B cell (primary cell): Measurements from ENCODE around the gene CIT. TPM values are rescaled to one million over a fixed set of nuclear protein-coding genes. Genes with fewer than 3 reads are reported as not detected.

Experiments used
- ATAC-seq: fragments of 200-7000 bp; cut with Tn5 transposase; one replicate; pipeline ENCODE4 v1.10.0; 2021; ENCODE audit warnings: low read depth, mild to moderate bottlenecking, moderate number of reproducible peaks, moderate library complexity
- CTCF ChIA-PET: fragments of 350-600 bp; sonication (Branson Sonifier 250); formaldehyde crosslinking; loops from one replicate; lab custom pipeline; 2021; ENCODE audit warnings: antibody characterized with exemption, inconsistent platforms; lab: Charles Lee
- POLR2A ChIA-PET: fragments of 350-600 bp; sonication (Branson Sonifier 250); formaldehyde crosslinking; loops from one replicate; lab custom pipeline; 2021; ENCODE audit warnings: antibody characterized with exemption; lab: Charles Lee
- DNase-seq: peaks from one replicate; pipeline ENCODE4 v3.0.0; 2013
- H2AFZ ChIP-seq: 2 replicates; pipeline ENCODE4 v1.6.1; 2012; ENCODE audit warnings: mild to moderate bottlenecking, low read depth, low read length; ENCODE audit not compliant: insufficient read depth, poor library complexity, severe bottlenecking
- H3K27ac ChIP-seq, 2 donors: 1 replicate in 1 of 2; 2 replicates in 1 of 2; pipeline ENCODE4 v1.5.1; 2012 to 2013; ENCODE audit warnings: low read length in 2 of 2, mild to moderate bottlenecking in 2 of 2, moderate library complexity in 1 of 2
- H3K27me3 ChIP-seq, 4 experiments: fragments of 200-600 bp in 1 of 4; sonication (generic) in 1 of 4; replicated peaks in 1 of 4; 1 replicate in 2 of 4; 2 replicates in 2 of 4; pipeline versions ENCODE4 v1.6.1 to v1.7.0; 2013 to 2016; ENCODE audit warnings: low read length in 3 of 4, mild to moderate bottlenecking in 2 of 4, mixed read lengths in 1 of 4, moderate library complexity in 1 of 4; ENCODE audit not compliant: insufficient read depth in 4 of 4, control insufficient read depth in 3 of 4; ENCODE audit errors: control extremely low read depth in 1 of 4
- H3K36me3 ChIP-seq, 2 experiments: replicated peaks in 1 of 2; 1 replicate in 1 of 2; 2 replicates in 1 of 2; pipeline versions ENCODE4 v1.6.1 to v1.7.1; 2013; ENCODE audit warnings: low read length in 1 of 2; ENCODE audit not compliant: insufficient read depth in 2 of 2, control insufficient read depth in 1 of 2; ENCODE audit errors: control extremely low read depth in 1 of 2, extremely low read depth in 1 of 2
- H3K4me1 ChIP-seq, 2 donors: fragments of 200-600 bp in 1 of 2; sonication (generic) in 1 of 2; 1 replicate in 1 of 2; 2 replicates in 1 of 2; pipeline versions ENCODE4 v1.5.1 to v1.6.1; 2013 to 2017; ENCODE audit warnings: low read length in 2 of 2; ENCODE audit not compliant: control insufficient read depth in 2 of 2, insufficient read depth in 2 of 2
- H3K4me2 ChIP-seq: replicated peaks from 2 replicates; pipeline ENCODE3; 2012; ENCODE audit warnings: mild to moderate bottlenecking, low read depth, low read length; ENCODE audit not compliant: poor library complexity, severe bottlenecking
- H3K4me3 ChIP-seq, 5 experiments: fragments of 200-600 bp in 1 of 5; sonication (generic) in 1 of 5; 1 replicate in 3 of 5; 2 replicates in 2 of 5; pipeline versions ENCODE4 v1.5.1 to v1.7.0; 2011 to 2016; ENCODE audit warnings: low read length in 4 of 5, mild to moderate bottlenecking in 4 of 5, low read depth in 2 of 5, control low read depth in 1 of 5, moderate library complexity in 1 of 5; ENCODE audit not compliant: insufficient read depth in 1 of 5; ENCODE audit errors: control extremely low read depth in 1 of 5, extremely low read depth in 1 of 5
- H3K79me2 ChIP-seq: fragments of 200-600 bp; sonication (generic); one replicate; pipeline ENCODE4 v1.6.0; 2016; ENCODE audit warnings: low read length; ENCODE audit not compliant: control insufficient read depth, insufficient read depth
- H3K9ac ChIP-seq: fragments of 200-600 bp; sonication (generic); 2 replicates; pipeline ENCODE4 v1.6.1; 2017; ENCODE audit warnings: mild to moderate bottlenecking, low read length, moderate library complexity
- H3K9me3 ChIP-seq, 3 donors: one replicate each; pipeline versions ENCODE4 v1.6.1 to v1.7.1; 2013; ENCODE audit warnings: low read length in 2 of 3; ENCODE audit not compliant: control insufficient read depth in 2 of 3, insufficient read depth in 1 of 3; ENCODE audit errors: control extremely low read depth in 1 of 3
- H4K20me1 ChIP-seq: 2 replicates; pipeline ENCODE4 v1.6.0; 2012; ENCODE audit warnings: mild to moderate bottlenecking, low read length; ENCODE audit not compliant: insufficient read depth, control insufficient read depth, poor library complexity, severe bottlenecking
- H3K27ac Mint-ChIP-seq: one replicate; pipeline ENCODE4 v1.8.0; 2021; ENCODE audit warnings: mixed read lengths
- H3K27me3 Mint-ChIP-seq: one replicate; pipeline ENCODE4 v1.8.0; 2021; ENCODE audit warnings: mixed read lengths
- H3K4me1 Mint-ChIP-seq: one replicate; pipeline ENCODE4 v1.8.0; 2021; ENCODE audit warnings: mixed read lengths
- H3K4me3 Mint-ChIP-seq: one replicate; pipeline ENCODE4 v1.8.0; 2021; ENCODE audit warnings: mixed read lengths
- H3K9me3 Mint-ChIP-seq: one replicate; pipeline ENCODE4 v1.8.0; 2022; ENCODE audit warnings: mixed read lengths; ENCODE audit not compliant: insufficient read depth
- EZH2 ChIP-seq: IDR thresholded peaks from 2 replicates; pipeline ENCODE4 v1.6.1; 2012; ENCODE audit warnings: borderline replicate concordance, low read depth, mild to moderate bottlenecking, moderate library complexity, low read length; ENCODE audit not compliant: insufficient read depth, poor library complexity, severe bottlenecking
- WGBS: methylation state at CpG from one replicate; pipeline ENCODE4 v1.1.5; 2013; ENCODE audit warnings: missing lambda C conversion rate; ENCODE audit not compliant: insufficient coverage; 5-methylcytosine and 5-hydroxymethylcytosine counted together
- intact Hi-C: fragments of 100-400 bp; cut with micrococcal nuclease; formaldehyde crosslinking; loops from one replicate; pipeline ENCODE4 v1.10.0; 2022
- polyA plus RNA-seq: library from polyadenylated mRNA; depleted of rRNA; stranded (reverse); fragments of >200 nt; gene quantifications from 2 replicates; pipeline ENCODE4 v1.2.3, GENCODE V29; 2012
- total RNA-seq, 2 donors: library from RNA; stranded (reverse); fragments of 120-200 nt in 1 of 2; gene quantifications; 1 replicate in 1 of 2; 2 replicates in 1 of 2; pipeline versions ENCODE4 v1.2.3 to v1.2.4, GENCODE V29; 2013 to 2022
- TF ChIP-seq, protein P1 (sequence below): fragments of 200-600 bp; IDR thresholded peaks from one replicate; pipeline ENCODE4 v1.8.0; 2022; ENCODE audit warnings: antibody characterized with exemption, mild to moderate bottlenecking

Gene CIT
- total and polyA plus RNA-seq, 2 donors (not counting 1 experiment from before 2014, with no cell fraction given): 1.4 to 6.1 TPM

DNA sequence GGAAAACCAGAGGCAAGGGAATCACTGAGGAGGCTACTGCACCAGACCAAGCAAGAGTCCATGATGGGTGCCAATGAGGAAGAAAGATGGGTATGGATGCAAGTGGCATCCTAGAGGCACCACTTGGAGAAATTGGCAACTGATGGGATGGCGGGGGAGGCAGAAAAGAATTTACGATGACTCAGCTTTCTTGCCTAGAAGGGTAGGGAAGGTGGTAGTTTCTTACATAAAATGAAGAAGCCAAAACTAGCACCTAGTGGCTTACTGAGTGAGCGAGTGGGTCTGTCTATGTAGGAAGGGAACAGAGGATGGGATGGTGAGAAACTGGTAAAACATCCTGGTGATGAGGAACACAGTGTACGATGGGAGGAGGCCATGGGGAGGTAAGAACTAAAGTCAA lies 80.8 kb downstream of the CIT start:
- intact Hi-C loops: no loop called here
- ChIA-PET POLR2A (no interaction called here), CTCF (no interaction called here)
- H3K9me3 ChIP-seq: no peaks in the 10 kb centered on the region
- no peak overlapping the region for H3K4me3 ChIP-seq
- H3K27me3 ChIP-seq: no peaks in the 10 kb centered on the region
- H3K27me3 Mint-ChIP-seq: no peaks in the 10 kb centered on the region
- H3K27ac Mint-ChIP-seq: no peak overlapping the region
- TF ChIP-seq, protein P1, sequence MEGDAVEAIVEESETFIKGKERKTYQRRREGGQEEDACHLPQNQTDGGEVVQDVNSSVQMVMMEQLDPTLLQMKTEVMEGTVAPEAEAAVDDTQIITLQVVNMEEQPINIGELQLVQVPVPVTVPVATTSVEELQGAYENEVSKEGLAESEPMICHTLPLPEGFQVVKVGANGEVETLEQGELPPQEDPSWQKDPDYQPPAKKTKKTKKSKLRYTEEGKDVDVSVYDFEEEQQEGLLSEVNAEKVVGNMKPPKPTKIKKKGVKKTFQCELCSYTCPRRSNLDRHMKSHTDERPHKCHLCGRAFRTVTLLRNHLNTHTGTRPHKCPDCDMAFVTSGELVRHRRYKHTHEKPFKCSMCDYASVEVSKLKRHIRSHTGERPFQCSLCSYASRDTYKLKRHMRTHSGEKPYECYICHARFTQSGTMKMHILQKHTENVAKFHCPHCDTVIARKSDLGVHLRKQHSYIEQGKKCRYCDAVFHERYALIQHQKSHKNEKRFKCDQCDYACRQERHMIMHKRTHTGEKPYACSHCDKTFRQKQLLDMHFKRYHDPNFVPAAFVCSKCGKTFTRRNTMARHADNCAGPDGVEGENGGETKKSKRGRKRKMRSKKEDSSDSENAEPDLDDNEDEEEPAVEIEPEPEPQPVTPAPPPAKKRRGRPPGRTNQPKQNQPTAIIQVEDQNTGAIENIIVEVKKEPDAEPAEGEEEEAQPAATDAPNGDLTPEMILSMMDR: no peak
- no peak for TF ChIP-seq EZH2
- no peaks in the 10 kb centered on the region for H3K36me3 ChIP-seq
- H3K4me2 ChIP-seq: no peak overlapping the region
- no peak overlapping the region for H2AFZ ChIP-seq
- ATAC-seq (no peak), DNase-seq (no peak)
- no peaks in the 10 kb centered on the region for H3K9me3 Mint-ChIP-seq
- no peaks in the 10 kb centered on the region for H3K79me2 ChIP-seq
- no peak overlapping the region for H3K9ac ChIP-seq
- no peak overlapping the region for H3K27ac ChIP-seq
- no peaks in the 10 kb centered on the region for H3K4me1 ChIP-seq
- no peak overlapping the region for H3K4me3 Mint-ChIP-seq
- no peaks in the 10 kb centered on the region for H4K20me1 ChIP-seq
- no peaks in the 10 kb centered on the region for H3K4me1 Mint-ChIP-seq
- 100% methylated on average over 4 of the region's 4 CpGs for WGBS

DNA sequence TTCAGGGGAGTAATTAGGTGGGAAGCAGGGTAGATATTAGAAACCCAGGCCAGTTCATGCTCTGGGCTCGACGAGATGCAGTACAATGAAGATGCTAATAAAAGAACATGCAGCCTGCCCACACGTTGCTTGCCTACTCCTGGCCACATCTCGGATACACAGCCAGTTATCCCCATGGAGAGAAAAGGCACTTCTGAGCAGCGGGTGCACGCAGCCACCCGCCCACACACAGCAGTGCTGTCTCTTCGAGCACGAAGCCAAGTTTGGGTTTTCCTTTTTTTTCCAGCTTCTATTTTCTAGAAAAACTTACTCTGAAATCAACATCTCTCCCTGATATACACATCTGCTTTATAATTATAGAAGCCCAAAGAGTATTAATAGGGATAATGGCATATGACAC lies 85.7 kb downstream of the CIT start:
- ATAC-seq: no peak
- Histone ChIP-seq H3K9me3 (no peaks in the 10 kb centered on the region), H3K4me1 (no peaks in the 10 kb centered on the region), H2AFZ (no peak overlapping the region), H3K4me2 (no peak overlapping the region), H3K9ac (no peak overlapping the region), H3K36me3 (no peaks in the 10 kb centered on the region), H3K79me2 (no peaks in the 10 kb centered on the region), H3K27me3 (no peaks in the 10 kb centered on the region), H3K4me3 (no peak overlapping the region), H4K20me1 (no peaks in the 10 kb centered on the region), H3K27ac (no peak overlapping the region)
- H3K27ac Mint-ChIP-seq: no peak overlapping the region
- no peak overlapping the region for H3K4me3 Mint-ChIP-seq
- POLR2A ChIA-PET: no interaction called here
- no peak for TF ChIP-seq EZH2
- TF ChIP-seq, protein P1: no peak
- CTCF ChIA-PET: no interaction called here
- H3K9me3 Mint-ChIP-seq: no peaks in the 10 kb centered on the region
- H3K4me1 Mint-ChIP-seq: no peaks in the 10 kb centered on the region
- intact Hi-C loops: no loop called here
- WGBS: 95% methylated on average over 9 of the region's 9 CpGs
- DNase-seq: no peak
- H3K27me3 Mint-ChIP-seq: no peaks in the 10 kb centered on the region
